H1 (cell line): Measurements from ENCODE around the gene RNU2-1. TPM values are rescaled to one million over a fixed set of nuclear protein-coding genes. Genes with fewer than 3 reads are reported as not detected.
"Not testable (repeated sequence)": the region's sequence is repeated elsewhere in the genome, so short reads cannot be mapped to it uniquely, and the experiment has no call there.

Experiments used
- CTCF ChIA-PET: fragments of 300-600 bp; sonication (Branson Sonifier 250); formaldehyde crosslinking; loops from one replicate; lab custom pipeline; 2021; ENCODE audit not compliant: partially characterized antibody; lab: Charles Lee
- POLR2A ChIA-PET: fragments of 300-600 bp; sonication (Branson Sonifier 250); formaldehyde crosslinking; loops from one replicate; lab custom pipeline; 2021; ENCODE audit warnings: inconsistent platforms; ENCODE audit not compliant: partially characterized antibody; lab: Charles Lee
- DNase-seq, 2 experiments: peaks; one replicate each; pipeline versions ENCODE4 v3.0.0 to v3.0.0-alpha.2; 2010 to 2022; ENCODE audit warnings: low spot score in 2 of 2, low read depth in 1 of 2, mixed read lengths in 1 of 2
- FAIRE-seq: peaks from 2 replicates; lab custom pipeline; 2011; peaks lifted over from hg19 to GRCh38; lab: Jason Lieb, UNC
- H2AFZ ChIP-seq: 2 replicates; pipeline ENCODE4 v1.8.1; 2012; ENCODE audit warnings: low read length, inconsistent platforms
- H2AK5ac ChIP-seq: 2 replicates; pipeline ENCODE4 v1.6.1; 2013; ENCODE audit warnings: low read depth, low read length
- H2BK120ac ChIP-seq: replicated peaks from 2 replicates; pipeline ENCODE3; 2013; ENCODE audit warnings: low read depth, low read length, inconsistent platforms
- H2BK12ac ChIP-seq: 2 replicates; pipeline ENCODE4 v1.6.1; 2013; ENCODE audit warnings: low read depth, low read length
- H2BK15ac ChIP-seq: 2 replicates; pipeline ENCODE4 v1.6.1; 2013; ENCODE audit warnings: low read length
- H2BK20ac ChIP-seq: 2 replicates; pipeline ENCODE4 v1.6.1; 2013; ENCODE audit warnings: low read length
- H2BK5ac ChIP-seq: 2 replicates; pipeline ENCODE4 v1.6.1; 2013; ENCODE audit warnings: low read depth, low read length
- H3K14ac ChIP-seq: 2 replicates; pipeline ENCODE4 v1.6.1; 2013; ENCODE audit warnings: inconsistent platforms; ENCODE audit not compliant: insufficient read length
- H3K18ac ChIP-seq: 2 replicates; pipeline ENCODE4 v1.6.1; 2013; ENCODE audit warnings: low read length; ENCODE audit errors: extremely low read depth
- H3K23ac ChIP-seq: 2 replicates; pipeline ENCODE4 v1.6.1; 2013; ENCODE audit warnings: inconsistent platforms; ENCODE audit not compliant: insufficient read length
- H3K23me2 ChIP-seq: 2 replicates; pipeline ENCODE4 v1.6.1; 2013; ENCODE audit warnings: low read depth, low read length
- H3K27ac ChIP-seq: 2 replicates; pipeline ENCODE4 v1.6.1; 2011; ENCODE audit warnings: low read depth, low read length, inconsistent platforms
- H3K27me3 ChIP-seq, 4 experiments: replicated peaks in 1 of 4; 1 replicate in 1 of 4; 2 replicates in 3 of 4; pipeline versions ENCODE4 v1.6.1 to v1.8.1; 2011 to 2013; ENCODE audit warnings: low read length in 3 of 4, mild to moderate bottlenecking in 3 of 4, inconsistent platforms in 2 of 4, mixed read lengths in 2 of 4, moderate library complexity in 1 of 4; ENCODE audit not compliant: control insufficient read depth in 3 of 4, insufficient read depth in 3 of 4; ENCODE audit errors: extremely low read depth in 1 of 4
- H3K36me3 ChIP-seq, 4 experiments: 2 replicates each; pipeline versions ENCODE4 v1.6.1 to v1.8.1; 2011 to 2013; ENCODE audit warnings: mild to moderate bottlenecking in 4 of 4, low read length in 3 of 4, moderate library complexity in 2 of 4, control low read depth in 1 of 4, inconsistent platforms in 1 of 4; ENCODE audit not compliant: insufficient read depth in 4 of 4, control insufficient read depth in 2 of 4
- H3K4ac ChIP-seq: replicated peaks from 2 replicates; pipeline ENCODE3; 2013; ENCODE audit warnings: low read length, low read depth, mixed read lengths, inconsistent platforms; ENCODE audit not compliant: insufficient read length
- H3K4me1 ChIP-seq, 4 experiments: replicated peaks in 1 of 4; 1 replicate in 1 of 4; 2 replicates in 3 of 4; pipeline versions ENCODE4 v1.6.1 to v1.8.1; 2011 to 2013; ENCODE audit warnings: low read length in 3 of 4, inconsistent platforms in 2 of 4, mixed read lengths in 1 of 4; ENCODE audit not compliant: insufficient read depth in 4 of 4, control insufficient read depth in 3 of 4
- H3K4me2 ChIP-seq, 2 experiments: 2 replicates each; pipeline versions ENCODE4 v1.6.1 to v1.8.1; 2011 to 2013; ENCODE audit warnings: low read depth in 2 of 2, low read length in 2 of 2, control low read depth in 1 of 2, inconsistent platforms in 1 of 2, mild to moderate bottlenecking in 1 of 2; ENCODE audit not compliant: insufficient read depth in 1 of 2
- H3K4me3 ChIP-seq, 4 experiments: fragments of 200-600, 300-600 bp in 1 of 4; sonication (generic), shearing (Covaris generic), sonication (Bioruptor Twin) in 1 of 4; 2 replicates each; pipeline versions ENCODE4 v1.5.1 to v1.8.1; 2011 to 2016; ENCODE audit warnings: low read length in 4 of 4, low read depth in 3 of 4, control low read depth in 2 of 4, inconsistent platforms in 2 of 4, mild to moderate bottlenecking in 2 of 4, mixed read lengths in 1 of 4, moderate library complexity in 1 of 4; ENCODE audit not compliant: insufficient read depth in 2 of 4; ENCODE audit errors: extremely low read depth in 1 of 4
- H3K56ac ChIP-seq: replicated peaks from 2 replicates; pipeline ENCODE3; 2013; ENCODE audit warnings: low read depth, mild to moderate bottlenecking, mixed read lengths, low read length, inconsistent platforms; ENCODE audit not compliant: insufficient read length
- H3K79me1 ChIP-seq: 2 replicates; pipeline ENCODE4 v1.6.1; 2013; ENCODE audit warnings: low read depth, low read length, control low read depth
- H3K79me2 ChIP-seq, 2 experiments: 2 replicates each; pipeline versions ENCODE4 v1.6.1 to v1.8.1; 2012 to 2013; ENCODE audit warnings: low read length in 2 of 2, mild to moderate bottlenecking in 2 of 2, inconsistent platforms in 1 of 2; ENCODE audit not compliant: insufficient read depth in 2 of 2, control insufficient read depth in 1 of 2
- H3K9ac ChIP-seq, 4 experiments: replicated peaks in 1 of 4; 1 replicate in 1 of 4; 2 replicates in 3 of 4; pipeline versions ENCODE4 v1.6.1 to v1.8.1; 2011 to 2013; ENCODE audit warnings: low read depth in 3 of 4, low read length in 3 of 4, control low read depth in 2 of 4, mild to moderate bottlenecking in 2 of 4, moderate library complexity in 2 of 4, inconsistent platforms in 1 of 4; ENCODE audit errors: extremely low read depth in 1 of 4
- H3K9me3 ChIP-seq, 2 experiments: 2 replicates each; pipeline versions ENCODE4 v1.6.1 to v1.8.1; 2012 to 2013; ENCODE audit warnings: mild to moderate bottlenecking in 2 of 2, moderate library complexity in 2 of 2, control low read depth in 1 of 2, inconsistent platforms in 1 of 2, low read depth in 1 of 2, low read length in 1 of 2, mixed read lengths in 1 of 2; ENCODE audit not compliant: insufficient read depth in 2 of 2
- H4K20me1 ChIP-seq, 2 experiments: replicated peaks in 1 of 2; 2 replicates each; pipeline versions ENCODE3 to v1.8.1; 2011 to 2013; ENCODE audit warnings: inconsistent platforms in 2 of 2, low read length in 2 of 2, mild to moderate bottlenecking in 1 of 2; ENCODE audit not compliant: insufficient read depth in 2 of 2, control insufficient read depth in 1 of 2
- H4K5ac ChIP-seq: 2 replicates; pipeline ENCODE4 v1.6.1; 2013; ENCODE audit warnings: low read length, low read depth, mixed read lengths, inconsistent platforms; ENCODE audit not compliant: insufficient read length
- H4K8ac ChIP-seq: 2 replicates; pipeline ENCODE4 v1.8.0; 2013; ENCODE audit warnings: mild to moderate bottlenecking, moderate library complexity, low read length, inconsistent platforms; ENCODE audit not compliant: insufficient read depth; ENCODE audit errors: extremely low read depth
- H4K91ac ChIP-seq: replicated peaks from 2 replicates; pipeline ENCODE3; 2013; ENCODE audit warnings: low read length, mixed read lengths, inconsistent platforms; ENCODE audit not compliant: insufficient read length
- WGBS, 2 experiments: shearing (Covaris generic) in 1 of 2; methylation state at CpG; one replicate each; pipeline versions ENCODE4 v1.1.6 to v1.1.7; 2013 to 2015; ENCODE audit warnings: low lambda C conversion rate in 2 of 2, mixed read lengths in 2 of 2, inconsistent platforms in 1 of 2, low coverage in 1 of 2, missing lambda C conversion rate in 1 of 2; ENCODE audit not compliant: insufficient replicate concordance in 2 of 2, insufficient coverage in 1 of 2, insufficient read length in 1 of 2; ENCODE audit errors: extremely low coverage in 1 of 2, missing lambda C conversion rate in 1 of 2; 5-methylcytosine and 5-hydroxymethylcytosine counted together
- polyA plus RNA-seq, 7 experiments: library from polyadenylated mRNA; depleted of rRNA in 3 of 7; stranded (reverse) in 5 of 7; unstranded in 2 of 7; fragments of >200 nt in 5 of 7; fragments of 200-250 nt in 2 of 7; gene quantifications; 1 replicate in 5 of 7; 2 replicates in 1 of 7; 4 replicates in 1 of 7; pipeline versions ENCODE4 v1.2.1 to v1.2.3, GENCODE V29; 2011 to 2013; ENCODE audit warnings: missing spikeins in 2 of 7, mixed read lengths in 2 of 7
- total RNA-seq: library from RNA; stranded (reverse); fragmentation: NEBNext Ultra II Directional; extraction: Animal tissue kit (Norgen Biotek cat#: 25700); gene quantifications from 2 replicates; pipeline ENCODE4 v1.2.1, GENCODE V29; 2021

Gene RNU2-1
- total and polyA plus RNA-seq, 2 of the 8 experiments (the other 6 are each of a cell fraction or from before 2014, with no cell fraction given) = 2,508 TPM; not detected in 1

GRCh38 chr17:43186656-43187055, 47.1 kb downstream of the RNU2-1 start:
- H3K27ac ChIP-seq, H2AFZ ChIP-seq, H3K56ac ChIP-seq, H3K27me3 ChIP-seq, H4K8ac ChIP-seq, H4K5ac ChIP-seq, H3K18ac ChIP-seq, H2BK5ac ChIP-seq, H2BK20ac ChIP-seq, POLR2A ChIA-PET, H3K9me3 ChIP-seq, H3K23ac ChIP-seq, H4K20me1 ChIP-seq, H3K9ac ChIP-seq, H3K4ac ChIP-seq, DNase-seq, H4K91ac ChIP-seq, H3K4me3 ChIP-seq, H2BK120ac ChIP-seq, FAIRE-seq, H3K4me1 ChIP-seq, H2BK15ac ChIP-seq, H2AK5ac ChIP-seq, H3K4me2 ChIP-seq, H3K79me2 ChIP-seq, H3K79me1 ChIP-seq, H2BK12ac ChIP-seq, H3K23me2 ChIP-seq, H3K14ac ChIP-seq: not testable (repeated sequence)
- peaks cover 13 to 32% (median 24%) of the 10 kb centered on the region in 4 experiments; a peak in 6 of 8 replicates for H3K36me3 ChIP-seq
- 97% methylated on average over 5 of the region's 5 CpGs; no CpG with 5 or more reads in 1 of the 2 experiments for WGBS, 2 experiments
- CTCF ChIA-PET = interaction anchor here (1.2 kb wide), 1 partner anchor 14 kb away, joined by 3 read pairs; no protein-coding TSS in a partner anchor
